PC-3 (cell line): ENCODE measurements around the gene JMJD4. TPM values are rescaled to one million over a fixed set of nuclear protein-coding genes. Genes with fewer than 3 reads are reported as not detected.

Experiments used
- ATAC-seq: fragments of 200-7000 bp; cut with Tn5 transposase; 2 replicates; pipeline ENCODE4 v1.9.1; 2020; ENCODE audit warnings: mild to moderate bottlenecking, moderate library complexity
- BruUV-seq: library from RNA; stranded (reverse); fragments of 400-500 nt; replicated peaks from 2 replicates; lab custom pipeline; 2021; lab: Mats Ljungman, UMichigan
- CTCF ChIA-PET: fragments of 300-600 bp; sonication (Branson Sonifier 250); formaldehyde crosslinking; loops from one replicate; lab custom pipeline; 2022; ENCODE audit warnings: antibody characterized with exemption; lab: Charles Lee
- POLR2A ChIA-PET: fragments of 300-600 bp; sonication (Branson Sonifier 250); formaldehyde crosslinking; loops from one replicate; lab custom pipeline; 2022; ENCODE audit warnings: antibody characterized with exemption; ENCODE audit not compliant: unreplicated experiment; lab: Charles Lee
- DNase-seq: peaks from one replicate; pipeline ENCODE4 v3.0.0-alpha.2; 2015
- H2AFZ ChIP-seq: fragments of 300-600 bp; sonication (generic); 2 replicates; pipeline ENCODE4 v1.6.0; 2016; ENCODE audit warnings: antibody characterized with exemption, low read length
- H3F3A ChIP-seq: fragments of 300-600 bp; sonication (generic); one replicate; pipeline ENCODE4 v1.6.0; 2017; ENCODE audit warnings: antibody characterized with exemption, low read length, control low read depth, mild to moderate bottlenecking; ENCODE audit not compliant: unreplicated experiment
- H3K27ac ChIP-seq: fragments of 300-600 bp; sonication (generic); 2 replicates; pipeline ENCODE4 v1.5.1; 2016; ENCODE audit warnings: mild to moderate bottlenecking, low read length
- H3K27me3 ChIP-seq: fragments of 300-600 bp; sonication (generic); 2 replicates; pipeline ENCODE4 v1.6.1; 2016; ENCODE audit warnings: low read length, mixed read lengths
- H3K36me3 ChIP-seq: fragments of 300-600 bp; sonication (generic); 2 replicates; pipeline ENCODE4 v1.6.1; 2016; ENCODE audit warnings: low read depth, mixed run types, low read length, mixed read lengths
- H3K4me1 ChIP-seq: fragments of 300-600 bp; sonication (generic); 2 replicates; pipeline ENCODE4 v1.5.1; 2016; ENCODE audit warnings: low read length; ENCODE audit not compliant: insufficient read depth
- H3K4me2 ChIP-seq: fragments of 300-600 bp; sonication (generic); 2 replicates; pipeline ENCODE4 v1.6.0; 2016; ENCODE audit warnings: low read length
- H3K4me3 ChIP-seq: fragments of 300-600 bp; sonication (generic); 2 replicates; pipeline ENCODE4 v1.5.1; 2016; ENCODE audit warnings: mild to moderate bottlenecking, low read length, mixed read lengths
- H3K79me2 ChIP-seq: fragments of 300-600 bp; sonication (generic); 2 replicates; pipeline ENCODE4 v1.6.1; 2017; ENCODE audit warnings: low read length, mixed read lengths
- H3K9ac ChIP-seq: fragments of 300-600 bp; sonication (generic); 2 replicates; pipeline ENCODE4 v1.6.0; 2016; ENCODE audit warnings: mild to moderate bottlenecking, low read length
- H3K9me2 ChIP-seq: fragments of 300-600 bp; sonication (generic); replicated peaks from 2 replicates; pipeline ENCODE4 v1.6.1; 2016; ENCODE audit warnings: mixed run types, low read length, mixed read lengths
- H3K9me3 ChIP-seq: fragments of 300-600 bp; sonication (generic); 2 replicates; pipeline ENCODE4 v1.6.1; 2016; ENCODE audit warnings: low read length, mixed read lengths
- H4K20me1 ChIP-seq: fragments of 300-600 bp; sonication (generic); 2 replicates; pipeline ENCODE4 v1.6.1; 2016; ENCODE audit warnings: low read length, mixed read lengths
- EZH2 ChIP-seq: fragments of 300-600 bp; sonication (generic); IDR thresholded peaks from one replicate; pipeline ENCODE4 v1.6.1; 2017; ENCODE audit warnings: antibody characterized with exemption, mild to moderate bottlenecking, low read length; ENCODE audit not compliant: unreplicated experiment
- EZH2phosphoT487 ChIP-seq: fragments of 300-600 bp; sonication (generic); IDR thresholded peaks from 2 replicates; pipeline ENCODE4 v1.6.1; 2018; ENCODE audit warnings: mild to moderate bottlenecking, antibody characterized with exemption, low read length, borderline replicate concordance
- intact Hi-C: fragments of 100-400 bp; cut with micrococcal nuclease; formaldehyde crosslinking; loops from 2 replicates; pipeline ENCODE4 v1.9.0; 2023
- total RNA-seq: library from RNA; depleted of rRNA; stranded (reverse); fragments of >200 nt; gene quantifications from 2 replicates; pipeline ENCODE4 v1.2.3, GENCODE V29; 2014
- TF ChIP-seq, protein P1 (sequence below): fragments of 300-600 bp; sonication (generic); conservative IDR thresholded peaks from 2 replicates; pipeline ENCODE4 v1.5.1; 2017; ENCODE audit warnings: antibody characterized with exemption, low read depth, mild to moderate bottlenecking, low read length

Gene JMJD4
- total RNA-seq, 1 experiment from 2014 or later, result 80.5 TPM

DNA sequence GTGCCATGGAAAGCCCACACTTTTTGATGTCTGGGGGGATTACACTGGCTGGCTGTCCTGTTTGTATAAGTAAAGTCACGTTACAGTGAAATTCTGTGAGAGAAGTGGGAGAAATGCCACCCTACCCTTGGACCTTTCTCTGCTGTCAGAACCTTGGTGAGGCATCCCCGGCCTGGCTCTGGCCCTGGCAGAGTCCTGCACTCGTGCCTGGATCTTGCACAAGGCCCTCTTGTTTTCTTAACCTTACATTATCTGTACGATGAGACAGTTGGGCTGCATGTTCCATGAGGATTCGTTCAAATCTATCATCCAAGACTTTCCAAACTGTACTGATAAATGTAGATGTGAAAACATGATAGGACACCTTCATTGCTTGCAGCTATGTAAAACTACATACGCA, 11.6 kb upstream of the JMJD4 start:
- Histone ChIP-seq H3K79me2 (peaks cover 96% of the 10 kb centered on the region), H3K27me3 (no peaks in the 10 kb centered on the region), H3K27ac (no peak overlapping the region), H3K9ac (no peak overlapping the region), H3K9me3 (no peaks in the 10 kb centered on the region), H3K4me2 (no peak overlapping the region), H3K4me1 (no peaks in the 10 kb centered on the region), H4K20me1 (peaks cover 11% of the 10 kb centered on the region; the same call in 1 of the 2 replicates), H3K36me3 (peaks cover 11% of the 10 kb centered on the region), H2AFZ (no peak overlapping the region), H3K9me2 (no peaks in the 10 kb centered on the region), H3F3A (no peaks in the 10 kb centered on the region), H3K4me3 (no peak overlapping the region)
- intact Hi-C loops, result no loop called here
- no TSS peak for BruUV-seq
- ATAC-seq (no peak), DNase-seq (no peak)
- no peak for TF ChIP-seq EZH2phosphoT487
- TF ChIP-seq EZH2, result no peak
- TF ChIP-seq, protein P1, sequence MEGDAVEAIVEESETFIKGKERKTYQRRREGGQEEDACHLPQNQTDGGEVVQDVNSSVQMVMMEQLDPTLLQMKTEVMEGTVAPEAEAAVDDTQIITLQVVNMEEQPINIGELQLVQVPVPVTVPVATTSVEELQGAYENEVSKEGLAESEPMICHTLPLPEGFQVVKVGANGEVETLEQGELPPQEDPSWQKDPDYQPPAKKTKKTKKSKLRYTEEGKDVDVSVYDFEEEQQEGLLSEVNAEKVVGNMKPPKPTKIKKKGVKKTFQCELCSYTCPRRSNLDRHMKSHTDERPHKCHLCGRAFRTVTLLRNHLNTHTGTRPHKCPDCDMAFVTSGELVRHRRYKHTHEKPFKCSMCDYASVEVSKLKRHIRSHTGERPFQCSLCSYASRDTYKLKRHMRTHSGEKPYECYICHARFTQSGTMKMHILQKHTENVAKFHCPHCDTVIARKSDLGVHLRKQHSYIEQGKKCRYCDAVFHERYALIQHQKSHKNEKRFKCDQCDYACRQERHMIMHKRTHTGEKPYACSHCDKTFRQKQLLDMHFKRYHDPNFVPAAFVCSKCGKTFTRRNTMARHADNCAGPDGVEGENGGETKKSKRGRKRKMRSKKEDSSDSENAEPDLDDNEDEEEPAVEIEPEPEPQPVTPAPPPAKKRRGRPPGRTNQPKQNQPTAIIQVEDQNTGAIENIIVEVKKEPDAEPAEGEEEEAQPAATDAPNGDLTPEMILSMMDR, result no peak
- ChIA-PET POLR2A (no interaction called here), CTCF (no interaction called here)

DNA sequence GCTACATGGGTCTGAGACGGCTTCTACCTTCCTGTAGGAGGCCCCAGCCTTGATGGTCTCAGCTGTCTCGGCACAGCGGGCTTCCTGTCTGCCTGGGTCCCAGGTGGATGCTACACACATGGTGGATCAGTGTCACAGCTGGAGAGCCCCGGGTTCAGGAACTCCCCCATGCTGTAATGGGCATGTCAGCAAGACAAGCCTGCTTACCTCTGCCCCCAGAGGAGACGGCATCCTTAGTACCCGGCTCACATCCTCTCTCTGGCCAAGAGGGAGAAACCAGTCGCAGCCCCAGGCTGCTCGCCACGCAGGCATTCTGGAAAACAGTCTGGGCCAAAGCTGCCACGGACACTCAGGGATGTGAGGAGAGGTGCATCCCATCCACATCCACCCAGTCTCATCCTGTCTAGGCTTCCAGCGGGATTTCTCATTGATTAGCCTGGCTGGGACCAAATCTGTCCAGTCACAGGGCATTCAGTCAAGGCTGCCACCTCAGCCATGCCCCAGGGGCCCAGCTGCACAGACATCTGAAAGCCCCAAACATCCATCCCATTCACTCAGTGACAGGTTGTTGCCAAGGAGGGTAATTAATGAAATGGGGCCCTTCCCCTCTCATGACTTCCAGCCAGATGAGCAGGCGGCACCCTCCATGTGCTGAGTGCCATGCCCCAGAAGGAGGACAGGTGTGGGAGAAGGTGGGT, 10.6 kb upstream of the JMJD4 start:
- Histone ChIP-seq H2AFZ (no peak overlapping the region), H4K20me1 (peaks cover 17% of the 10 kb centered on the region; the same call in 1 of the 2 replicates), H3K4me2 (no peak overlapping the region), H3K9ac (no peak overlapping the region), H3K4me1 (no peaks in the 10 kb centered on the region), H3K9me2 (no peaks in the 10 kb centered on the region), H3K4me3 (no peak overlapping the region), H3K9me3 (no peaks in the 10 kb centered on the region), H3F3A (no peaks in the 10 kb centered on the region), H3K27ac (no peak overlapping the region), H3K36me3 (peaks cover 3% of the 10 kb centered on the region; the same call in 1 of the 2 replicates), H3K27me3 (no peaks in the 10 kb centered on the region), H3K79me2 (peaks cover 97% of the 10 kb centered on the region)
- BruUV-seq, result no TSS peak
- ATAC-seq (no peak), DNase-seq (no peak)
- POLR2A ChIA-PET, result no interaction called here
- TF ChIP-seq EZH2 (no peak), EZH2phosphoT487 (no peak)
- TF ChIP-seq, protein P1, result no peak
- intact Hi-C loops, result no loop called here
- CTCF ChIA-PET, result no interaction called here

DNA sequence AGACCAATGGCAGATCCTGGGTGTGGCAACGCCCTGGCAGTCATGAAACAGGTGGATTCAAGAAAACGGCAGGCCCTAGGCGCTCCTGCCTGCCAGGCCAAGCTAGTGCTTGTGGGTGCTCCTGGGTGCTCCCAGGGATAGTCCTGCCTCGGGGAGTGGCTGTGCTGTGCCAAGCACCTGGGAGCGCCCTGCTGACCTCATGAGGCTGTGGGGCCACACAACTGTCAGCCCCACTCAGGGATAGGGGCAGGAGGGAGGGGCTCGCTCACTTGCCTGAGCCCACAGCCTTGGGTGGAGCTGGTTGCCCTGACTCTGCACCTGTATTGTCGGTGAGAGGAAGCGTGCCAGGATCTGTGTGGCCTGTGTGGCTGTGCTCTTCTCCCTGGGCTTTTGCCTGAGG, 9.6 kb upstream of the JMJD4 start:
- Histone ChIP-seq H3K9me2 (no peaks in the 10 kb centered on the region), H3K9me3 (no peaks in the 10 kb centered on the region), H3K27ac (no peak overlapping the region), H3K27me3 (no peaks in the 10 kb centered on the region), H3K4me1 (no peaks in the 10 kb centered on the region), H3F3A (no peaks in the 10 kb centered on the region), H3K4me2 (no peak overlapping the region), H3K9ac (no peak overlapping the region), H3K36me3 (no peaks in the 10 kb centered on the region; the same call in 1 of the 2 replicates), H2AFZ (no peak overlapping the region), H3K79me2 (peaks cover 97% of the 10 kb centered on the region), H3K4me3 (no peak overlapping the region), H4K20me1 (peaks cover 24% of the 10 kb centered on the region; the same call in 1 of the 2 replicates)
- intact Hi-C loops, result no loop called here
- DNase-seq, result no peak
- ChIA-PET POLR2A (interaction anchor here (0.6 kb wide), 1 partner anchor 203 kb away, joined by 10 read pairs; no protein-coding TSS in a partner anchor), CTCF (no interaction called here)
- BruUV-seq, result no TSS peak
- TF ChIP-seq, protein P1, result no peak
- no peak for TF ChIP-seq EZH2phosphoT487
- no peak for TF ChIP-seq EZH2
- ATAC-seq, result no peak
